ENCODE measurements around the gene MTAP. TPM values are rescaled to one million over a fixed set of nuclear protein-coding genes. Genes with fewer than 3 reads are reported as not detected.

MTAP gene
- total RNA-seq, 2 donors from 2014 or later = 10.9 to 25.1 TPM

DNA sequence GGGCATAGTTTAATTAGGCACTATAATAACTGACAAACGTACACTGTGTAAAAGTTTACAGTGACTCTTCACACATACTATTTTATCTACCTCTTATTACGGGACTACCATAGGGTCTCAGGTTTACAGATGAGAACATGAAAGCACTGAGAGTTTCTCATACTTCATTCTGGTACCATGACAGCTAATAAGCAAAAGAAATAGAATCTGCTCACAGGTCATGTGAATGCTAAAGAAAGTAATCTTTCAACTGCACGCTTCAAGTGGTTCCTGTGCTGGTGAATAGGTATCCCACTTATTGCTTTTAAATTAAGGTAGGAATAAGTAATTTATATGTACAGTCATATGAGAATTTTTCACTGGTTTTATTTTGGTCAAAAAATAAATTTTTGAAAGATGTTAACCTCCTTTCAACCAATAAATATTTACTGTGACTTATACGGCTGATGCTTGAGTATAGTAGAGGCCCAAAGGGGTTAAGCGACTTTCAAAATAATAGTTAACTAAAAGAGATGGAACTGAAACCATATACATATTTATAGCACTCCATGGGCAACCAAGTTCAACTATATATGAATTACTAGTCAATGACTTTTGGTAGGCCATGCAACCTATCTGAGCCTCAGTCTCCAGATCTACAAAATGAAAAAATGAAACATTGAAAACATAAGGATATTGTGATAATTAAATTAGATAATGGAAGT lies 183.7 kb downstream of the MTAP start:
- DNase-seq = no peak

More for the DNA sequence above, 183.7 kb downstream of the MTAP start:
- 67 to 75% methylated on average over 5 of the region's 5 CpGs for WGBS, 2 donors
- Histone ChIP-seq H3K4me1 (no peaks in the 10 kb centered on the region), H3K27me3 (peaks cover 0 to 24% of the 10 kb centered on the region in 2 donors), H3K27ac (no peak overlapping the region), H3K9me3 (no peaks in the 10 kb centered on the region), H3K36me3 (replicated peaks in 1 of 2; ENCODE audit: insufficient read depth in 1 of 2, low read depth in 2 of 2) (no peaks in the 10 kb centered on the region), H3K4me3 (no peak overlapping the region)
- ATAC-seq = no peak
- TF ChIP-seq POLR2A (IDR thresholded peaks at IDR 0.05) = no peak
- TF ChIP-seq, protein P1, sequence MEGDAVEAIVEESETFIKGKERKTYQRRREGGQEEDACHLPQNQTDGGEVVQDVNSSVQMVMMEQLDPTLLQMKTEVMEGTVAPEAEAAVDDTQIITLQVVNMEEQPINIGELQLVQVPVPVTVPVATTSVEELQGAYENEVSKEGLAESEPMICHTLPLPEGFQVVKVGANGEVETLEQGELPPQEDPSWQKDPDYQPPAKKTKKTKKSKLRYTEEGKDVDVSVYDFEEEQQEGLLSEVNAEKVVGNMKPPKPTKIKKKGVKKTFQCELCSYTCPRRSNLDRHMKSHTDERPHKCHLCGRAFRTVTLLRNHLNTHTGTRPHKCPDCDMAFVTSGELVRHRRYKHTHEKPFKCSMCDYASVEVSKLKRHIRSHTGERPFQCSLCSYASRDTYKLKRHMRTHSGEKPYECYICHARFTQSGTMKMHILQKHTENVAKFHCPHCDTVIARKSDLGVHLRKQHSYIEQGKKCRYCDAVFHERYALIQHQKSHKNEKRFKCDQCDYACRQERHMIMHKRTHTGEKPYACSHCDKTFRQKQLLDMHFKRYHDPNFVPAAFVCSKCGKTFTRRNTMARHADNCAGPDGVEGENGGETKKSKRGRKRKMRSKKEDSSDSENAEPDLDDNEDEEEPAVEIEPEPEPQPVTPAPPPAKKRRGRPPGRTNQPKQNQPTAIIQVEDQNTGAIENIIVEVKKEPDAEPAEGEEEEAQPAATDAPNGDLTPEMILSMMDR (IDR thresholded peaks at IDR 0.05) = no peak
- intact Hi-C loops (cut with DNase I) = no loop called here

Other genes starting within 250 kb of the MTAP start
- gene CDKN2A, start 191.8 kb downstream of the MTAP start, total RNA-seq = 1 to 10 TPM in 1 of 2 donors, not detected in 1; 6.2 TPM
- gene CDKN2B-AS1, start 192.2 kb downstream of the MTAP start, total RNA-seq = under 1 TPM in 1 of 2 donors, not detected in 1; 0.26 TPM
- 1 to 10 TPM; 6.0 to 9.6 TPM for gene CDKN2B, start 206.7 kb downstream of the MTAP start, total RNA-seq

All from body of pancreas (tissue), 4 donors.